ENCODE measurements around the gene PCDHGA7.
"Not testable (repeated sequence)": the region's sequence is repeated elsewhere in the genome, so short reads cannot be mapped to it uniquely, and the experiment has no call there.

PCDHGA7 gene

DNA sequence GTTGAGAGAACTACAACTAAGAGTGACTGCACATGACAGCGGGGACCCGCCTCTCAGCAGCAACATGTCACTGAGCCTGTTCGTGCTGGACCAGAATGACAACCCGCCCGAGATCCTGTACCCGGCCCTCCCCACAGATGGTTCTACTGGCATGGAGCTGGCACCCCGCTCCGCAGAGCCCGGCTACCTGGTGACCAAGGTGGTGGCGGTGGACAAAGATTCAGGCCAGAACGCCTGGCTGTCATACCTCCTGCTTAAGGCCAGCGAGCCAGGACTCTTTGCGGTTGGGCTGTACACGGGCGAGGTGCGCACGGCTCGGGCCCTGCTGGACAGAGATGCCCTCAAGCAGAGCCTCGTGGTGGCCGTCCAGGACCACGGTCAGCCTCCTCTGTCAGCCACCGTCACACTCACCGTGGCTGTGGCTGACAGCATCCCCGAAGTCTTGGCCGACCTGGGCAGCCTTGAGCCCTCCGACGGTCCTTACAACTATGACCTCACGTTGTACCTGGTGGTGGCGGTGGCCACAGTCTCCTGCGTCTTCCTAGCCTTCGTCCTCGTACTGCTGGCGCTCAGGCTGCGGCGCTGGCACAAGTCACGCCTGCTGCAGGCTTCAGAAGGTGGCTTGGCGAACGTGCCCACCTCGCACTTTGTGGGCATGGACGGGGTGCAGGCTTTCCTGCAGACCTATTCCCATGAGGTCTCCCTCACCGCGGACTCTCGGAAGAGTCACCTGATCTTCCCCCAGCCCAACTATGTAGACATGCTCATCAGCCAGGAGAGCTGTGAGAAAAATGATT, 2.1 kb downstream of the PCDHGA7 start:
- H3K4me3 ChIP-seq (ENCODE audit: low read depth, low read length), result no peak overlapping the region

GRCh38 chr5:141387557-141388311, 5.2 kb downstream of the PCDHGA7 start, which contains the start of gene PCDHGB4:
Gene PCDHGB4, plus strand, starts transcription at chr5:141387698. Its CDS starts 187 bp downstream, at chr5:141387885.
- TF ChIP-seq, protein P1, sequence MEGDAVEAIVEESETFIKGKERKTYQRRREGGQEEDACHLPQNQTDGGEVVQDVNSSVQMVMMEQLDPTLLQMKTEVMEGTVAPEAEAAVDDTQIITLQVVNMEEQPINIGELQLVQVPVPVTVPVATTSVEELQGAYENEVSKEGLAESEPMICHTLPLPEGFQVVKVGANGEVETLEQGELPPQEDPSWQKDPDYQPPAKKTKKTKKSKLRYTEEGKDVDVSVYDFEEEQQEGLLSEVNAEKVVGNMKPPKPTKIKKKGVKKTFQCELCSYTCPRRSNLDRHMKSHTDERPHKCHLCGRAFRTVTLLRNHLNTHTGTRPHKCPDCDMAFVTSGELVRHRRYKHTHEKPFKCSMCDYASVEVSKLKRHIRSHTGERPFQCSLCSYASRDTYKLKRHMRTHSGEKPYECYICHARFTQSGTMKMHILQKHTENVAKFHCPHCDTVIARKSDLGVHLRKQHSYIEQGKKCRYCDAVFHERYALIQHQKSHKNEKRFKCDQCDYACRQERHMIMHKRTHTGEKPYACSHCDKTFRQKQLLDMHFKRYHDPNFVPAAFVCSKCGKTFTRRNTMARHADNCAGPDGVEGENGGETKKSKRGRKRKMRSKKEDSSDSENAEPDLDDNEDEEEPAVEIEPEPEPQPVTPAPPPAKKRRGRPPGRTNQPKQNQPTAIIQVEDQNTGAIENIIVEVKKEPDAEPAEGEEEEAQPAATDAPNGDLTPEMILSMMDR (IDR thresholded peaks at IDR 0.05; ENCODE audit: low read depth, low read length), result peak; percentile 53
- DNase-seq (ENCODE audit: low read depth, low spot score), result peak; percentile 55
- in situ Hi-C loops (cut with HindIII; ENCODE audit: low sequenced_read_pairs), result not testable (repeated sequence)
- H3K4me3 ChIP-seq (ENCODE audit: low read depth, low read length), result peak within 1 kb of the TSS; percentile 33

More for the DNA sequence above, 2.1 kb downstream of the PCDHGA7 start:
- TF ChIP-seq, protein P1 (IDR thresholded peaks at IDR 0.05; ENCODE audit: low read depth, low read length), result no peak
- in situ Hi-C loops (cut with HindIII; ENCODE audit: low sequenced_read_pairs), result no loop called here
- no peak for DNase-seq (ENCODE audit: low read depth, low spot score)

- in situ Hi-C loops (cut with HindIII; ENCODE audit: low sequenced_read_pairs), result no loop called here
- TF ChIP-seq, protein P1 (IDR thresholded peaks at IDR 0.05; ENCODE audit: low read depth, low read length), result no peak
- no peak for DNase-seq (ENCODE audit: low read depth, low spot score)
- H3K4me3 ChIP-seq (ENCODE audit: low read depth, low read length), result no peak overlapping the region
These were observed 6.1 kb downstream of the PCDHGA7 start for GRCh38 chr5:141388661-141389060.

DNA sequence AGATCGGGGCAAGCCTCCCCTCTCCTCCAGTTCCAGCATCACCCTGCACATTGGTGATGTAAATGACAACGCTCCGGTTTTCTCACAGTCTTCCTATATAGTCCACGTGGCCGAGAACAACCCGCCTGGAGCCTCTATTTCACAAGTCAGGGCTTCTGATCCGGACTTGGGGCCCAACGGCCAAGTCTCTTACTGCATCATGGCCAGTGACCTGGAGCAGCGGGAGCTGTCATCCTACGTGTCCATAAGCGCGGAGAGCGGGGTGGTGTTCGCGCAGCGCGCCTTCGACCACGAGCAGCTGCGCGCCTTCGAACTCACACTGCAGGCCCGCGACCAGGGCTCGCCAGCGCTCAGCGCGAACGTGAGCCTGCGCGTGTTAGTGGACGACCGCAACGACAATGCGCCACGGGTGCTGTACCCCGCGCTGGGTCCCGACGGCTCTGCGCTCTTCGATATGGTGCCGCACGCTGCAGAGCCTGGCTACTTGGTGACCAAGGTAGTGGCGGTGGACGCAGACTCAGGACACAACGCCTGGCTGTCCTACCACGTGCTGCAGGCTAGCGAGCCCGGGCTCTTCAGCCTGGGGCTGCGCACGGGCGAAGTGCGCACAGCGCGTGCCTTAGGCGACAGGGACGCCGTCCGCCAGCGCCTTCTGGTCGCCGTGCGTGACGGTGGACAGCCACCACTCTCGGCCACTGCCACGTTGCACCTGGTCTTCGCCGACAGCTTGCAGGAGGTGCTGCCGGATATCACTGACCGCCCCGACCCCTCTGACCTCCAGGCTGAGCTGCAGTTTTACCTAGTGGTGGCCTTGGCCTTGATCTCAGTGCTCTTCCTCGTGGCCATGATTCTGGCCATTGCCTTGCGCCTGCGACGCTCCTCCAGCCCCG, 6.9 kb downstream of the PCDHGA7 start:
- TF ChIP-seq, protein P1 (IDR thresholded peaks at IDR 0.05; ENCODE audit: low read depth, low read length), result no peak
- DNase-seq (ENCODE audit: low read depth, low spot score), result no peak
- in situ Hi-C loops (cut with HindIII; ENCODE audit: low sequenced_read_pairs), result no loop called here
- no peak overlapping the region for H3K4me3 ChIP-seq (ENCODE audit: low read depth, low read length)

GRCh38 chr5:141392429-141393198, 10.1 kb downstream of the PCDHGA7 start, which contains the start of gene PCDHGA8:
Gene PCDHGA8, plus strand, starts transcription at chr5:141392633. Its CDS starts 181 bp downstream, at chr5:141392814.
- no peak within 1 kb of the TSS for H3K4me3 ChIP-seq (ENCODE audit: low read depth, low read length)
- in situ Hi-C loops (cut with HindIII; ENCODE audit: low sequenced_read_pairs), result no loop called here
- DNase-seq (ENCODE audit: low read depth, low spot score), result no peak
- TF ChIP-seq, protein P1 (IDR thresholded peaks at IDR 0.05; ENCODE audit: low read depth, low read length), result peak; percentile 13

Measured in astrocyte of the spinal cord (primary cell).